HCT116 (cell line): ENCODE measurements around the gene HCN3.
A peak's percentile ranks its signal among the peaks of the same experiment; 100 is the strongest.

Experiments used
- CEBPB ChIP-seq: IDR thresholded peaks from 2 replicates; pipeline ENCODE4 v1.6.1; 2012; ENCODE audit warnings: low read depth
- CTCF ChIP-seq, 3 experiments: fragments of 200-600 bp in 1 of 3; sonication (generic) in 1 of 3; IDR thresholded peaks in 2 of 3; conservative IDR thresholded peaks in 1 of 3; 2 replicates each; pipeline ENCODE4 v1.5.1; 2012 to 2017; ENCODE audit warnings: low read depth in 2 of 3, low read length in 2 of 3, antibody characterized with exemption in 1 of 3, borderline replicate concordance in 1 of 3, control low read depth in 1 of 3, mild to moderate bottlenecking in 1 of 3, mixed read lengths in 1 of 3, mixed run types in 1 of 3, moderate library complexity in 1 of 3; ENCODE audit not compliant: insufficient read depth in 1 of 3
- JUND ChIP-seq: IDR thresholded peaks from 2 replicates; pipeline ENCODE4 v1.6.1; 2012
- MAX ChIP-seq: IDR thresholded peaks from 2 replicates; pipeline ENCODE4 v1.6.1; 2012
- POLR2A ChIP-seq: IDR thresholded peaks from 2 replicates; pipeline ENCODE4 v1.7.0; 2011; ENCODE audit warnings: borderline replicate concordance; ENCODE audit not compliant: insufficient read depth, insufficient read length; ENCODE audit errors: extremely low read depth
- POLR2AphosphoS5 ChIP-seq: IDR thresholded peaks from 2 replicates; pipeline ENCODE4 v1.6.1; 2011; ENCODE audit warnings: mild to moderate bottlenecking, low read depth, low read length, moderate library complexity
- RAD21 ChIP-seq: IDR thresholded peaks from 2 replicates; pipeline ENCODE4 v1.6.1; 2012; ENCODE audit warnings: low read depth, mild to moderate bottlenecking
- SRF ChIP-seq: IDR thresholded peaks from 2 replicates; pipeline ENCODE4 v1.6.1; 2012; ENCODE audit warnings: low read depth
- YY1 ChIP-seq: IDR thresholded peaks from 2 replicates; pipeline ENCODE4 v1.6.1; 2011; ENCODE audit warnings: low read length, low read depth, moderate library complexity, mild to moderate bottlenecking; ENCODE audit not compliant: insufficient replicate concordance; ENCODE audit errors: extremely low read depth

GRCh38 chr1:155307247-155307740 lies 30.0 kb downstream of the HCN3 start:
- TF ChIP-seq POLR2AphosphoS5 (no peak), CTCF (IDR thresholded peaks at IDR 0.05 in 2 of 3, conservative IDR thresholded peaks at IDR 0.05 in 1 of 3; ENCODE audit: borderline replicate concordance in 1 of 3, insufficient read depth in 1 of 3, low read depth in 2 of 3, low read length in 2 of 3) (peak; percentile 42 to 63 (median 47); a peak in 4 of 6 replicates), POLR2A (no peak), RAD21 (no peak; the same call in none of the 2 replicates), CEBPB (no peak), YY1 (no peak), SRF (no peak), MAX (no peak; the same call in 1 of the 2 replicates), JUND (no peak)
